Measurements from ENCODE around the gene TXNL1. TPM values are rescaled to one million over a fixed set of nuclear protein-coding genes. Genes with fewer than 3 reads are reported as not detected.

TXNL1 gene
- total and polyA plus RNA-seq, 2 experiments from 2014 or later, result 51.0 to 77.4 TPM

GRCh38 chr18:56606618-56607017 lies 31.8 kb downstream of the TXNL1 start:
- H3K4me3 ChIP-seq, result no peak overlapping the region
- H3K36me3 ChIP-seq, result peaks cover 43% of the 10 kb centered on the region
- H3K27ac ChIP-seq, result no peak overlapping the region
- TF ChIP-seq CTCF (IDR thresholded peaks at IDR 0.05; ENCODE audit: low read depth, low read length), result no peak
- no peak for DNase-seq (ENCODE audit: low read depth in 1 of 2, low spot score in 1 of 2)
- H3K9me3 ChIP-seq (ENCODE audit: low read depth), result no peaks in the 10 kb centered on the region
- H3K27me3 ChIP-seq, result no peaks in the 10 kb centered on the region
- H3K4me1 ChIP-seq (ENCODE audit: low read depth), result peaks cover 10% of the 10 kb centered on the region

- peaks cover 8% of the 10 kb centered on the region for H3K36me3 ChIP-seq
- H3K4me3 ChIP-seq, result no peak overlapping the region
- no peak for DNase-seq (ENCODE audit: low read depth in 1 of 2, low spot score in 1 of 2)
- H3K9me3 ChIP-seq (ENCODE audit: low read depth), result no peaks in the 10 kb centered on the region
- H3K27ac ChIP-seq, result no peak overlapping the region
- peaks cover 9% of the 10 kb centered on the region for H3K4me1 ChIP-seq (ENCODE audit: low read depth)
- no peak for TF ChIP-seq CTCF (IDR thresholded peaks at IDR 0.05; ENCODE audit: low read depth, low read length)
- H3K27me3 ChIP-seq, result no peaks in the 10 kb centered on the region
Observed at GRCh38 chr18:56598422-56598821, 40.0 kb downstream of the TXNL1 start.

- DNase-seq (ENCODE audit: low read depth in 1 of 2, low spot score in 1 of 2), result peak in 1 of 2 donors; percentile 16
- H3K4me1 ChIP-seq (ENCODE audit: low read depth), result no peaks in the 10 kb centered on the region
- H3K27ac ChIP-seq, result no peak overlapping the region
- no peak for TF ChIP-seq CTCF (IDR thresholded peaks at IDR 0.05; ENCODE audit: low read depth, low read length)
- H3K9me3 ChIP-seq (ENCODE audit: low read depth), result no peaks in the 10 kb centered on the region
- no peaks in the 10 kb centered on the region for H3K36me3 ChIP-seq
- H3K4me3 ChIP-seq, result no peak overlapping the region
- H3K27me3 ChIP-seq, result no peaks in the 10 kb centered on the region
Observed at GRCh38 chr18:56593906-56594305, 44.5 kb downstream of the TXNL1 start.

GRCh38 chr18:56580026-56580425 lies 58.4 kb downstream of the TXNL1 start:
- Histone ChIP-seq H3K27ac (no peak overlapping the region), H3K9me3 (ENCODE audit: low read depth) (no peaks in the 10 kb centered on the region), H3K36me3 (no peaks in the 10 kb centered on the region), H3K4me1 (ENCODE audit: low read depth) (peaks cover 5% of the 10 kb centered on the region), H3K4me3 (no peak overlapping the region), H3K27me3 (no peaks in the 10 kb centered on the region)
- TF ChIP-seq CTCF (IDR thresholded peaks at IDR 0.05; ENCODE audit: low read depth, low read length), result no peak
- DNase-seq (ENCODE audit: low read depth in 1 of 2, low spot score in 1 of 2), result no peak

GRCh38 chr18:56579451-56579850 lies 58.9 kb downstream of the TXNL1 start:
- Histone ChIP-seq H3K36me3 (no peaks in the 10 kb centered on the region), H3K4me3 (no peak overlapping the region), H3K27me3 (no peaks in the 10 kb centered on the region), H3K9me3 (ENCODE audit: low read depth) (no peaks in the 10 kb centered on the region), H3K27ac (no peak overlapping the region), H3K4me1 (ENCODE audit: low read depth) (peaks cover 10% of the 10 kb centered on the region)
- no peak for DNase-seq (ENCODE audit: low read depth in 1 of 2, low spot score in 1 of 2)
- no peak for TF ChIP-seq CTCF (IDR thresholded peaks at IDR 0.05; ENCODE audit: low read depth, low read length)
